ENCODE results near the gene PRICKLE4.

The PRICKLE4 gene

GRCh38 chr6:41769376-41769775 lies 11.2 kb upstream of the PRICKLE4 start (continued):
- TF ChIP-seq ZBTB11 (tag by site-specific recombination; conservative IDR thresholded peaks at IDR 0.05; ENCODE audit: low read depth) (no peak), ZNF501 (tag by site-specific recombination; IDR thresholded peaks at IDR 0.05) (no peak)

GRCh38 chr6:41770381-41771057 lies 10.1 kb upstream of the PRICKLE4 start:
- Histone ChIP-seq H3K36me3 (ENCODE audit: control insufficient read depth in 2 of 2, insufficient read depth in 1 of 2, low read length in 2 of 2) (peaks cover 0 to 46% of the 10 kb centered on the region in 2 experiments; a peak in 2 of 3 replicates), H3K4me3 (ENCODE audit: low read depth, low read length) (no peak overlapping the region), H3K27ac (ENCODE audit: extremely low read depth, low read depth, low read length) (no peak overlapping the region), H3K9me3 (ENCODE audit: control insufficient read depth, insufficient read depth, low read depth, low read length) (no peaks in the 10 kb centered on the region), H3K4me1 (ENCODE audit: control insufficient read depth, insufficient read depth, low read length) (peaks cover 4% of the 10 kb centered on the region; the same call in 1 of the 2 replicates)
- ChIA-PET POLR2A (interaction anchor here (0.7 kb wide), 1 partner anchor 38 kb away, joined by 3 read pairs; no protein-coding TSS in a partner anchor), CTCF (interaction anchor here (3.3 kb wide), 1 partner anchor 403 kb away, joined by 9 read pairs; no protein-coding TSS in a partner anchor)
- TF ChIP-seq ELK4 (IDR thresholded peaks at IDR 0.05; ENCODE audit: borderline replicate concordance, low read depth, low read length) = no peak
- TF ChIP-seq ZNF544 (tag by site-specific recombination; IDR thresholded peaks at IDR 0.05) = no peak
- TF ChIP-seq ZSCAN4 (tag by site-specific recombination; IDR thresholded peaks at IDR 0.05) = no peak
- TF ChIP-seq ZNF701 (tag by site-specific recombination; IDR thresholded peaks at IDR 0.05) = no peak
- no peak for TF ChIP-seq YY2 (tag by site-specific recombination; IDR thresholded peaks at IDR 0.05)
- no peak for TF ChIP-seq ZNF518A (tag by site-specific recombination; conservative IDR thresholded peaks at IDR 0.05; ENCODE audit: low read depth)
- no peak for TF ChIP-seq ZNF529 (tag by site-specific recombination; IDR thresholded peaks at IDR 0.05; ENCODE audit: insufficient replicate concordance)
- no peak for TF ChIP-seq ZNF138 (tag by site-specific recombination; IDR thresholded peaks at IDR 0.05; ENCODE audit: borderline replicate concordance)
- TF ChIP-seq ZIC2 (tag by site-specific recombination; IDR thresholded peaks at IDR 0.05) = no peak
- TF ChIP-seq OSR2 (tag by site-specific recombination; IDR thresholded peaks at IDR 0.05) = no peak
- no peak for TF ChIP-seq ZNF175 (tag by site-specific recombination; IDR thresholded peaks at IDR 0.05)
- no peak for TF ChIP-seq ZNF626 (tag by site-specific recombination; IDR thresholded peaks at IDR 0.05)
- no peak for TF ChIP-seq ZBTB11 (tag by site-specific recombination; conservative IDR thresholded peaks at IDR 0.05; ENCODE audit: low read depth)
- no peak for TF ChIP-seq ZNF776 (tag by site-specific recombination; IDR thresholded peaks at IDR 0.05; ENCODE audit: borderline replicate concordance)
- no peak for TF ChIP-seq ZNF692 (tag by site-specific recombination; IDR thresholded peaks at IDR 0.05)
